SU-DHL-6 (cell line): Measurements from ENCODE around the gene GIPC1.
A peak's percentile ranks its signal among the peaks of the same experiment; 100 is the strongest.

Experiments
- H2AFZ ChIP-seq: fragments of 200-600 bp; sonication (generic); 2 replicates; pipeline ENCODE4 v1.6.1; 2014; ENCODE audit warnings: low read depth, mild to moderate bottlenecking, moderate library complexity, mixed read lengths, antibody characterized with exemption, low read length; ENCODE audit not compliant: severe bottlenecking
- H3F3A ChIP-seq: fragments of 200-600 bp; shearing (Covaris generic); 2 replicates; pipeline ENCODE4 v1.6.0; 2016; ENCODE audit warnings: antibody characterized with exemption, mild to moderate bottlenecking; ENCODE audit not compliant: insufficient read depth
- H3K27ac ChIP-seq: fragments of 200-600 bp; sonication (generic); 2 replicates; pipeline ENCODE4 v1.5.1; 2016; ENCODE audit warnings: low read depth, mild to moderate bottlenecking, low read length, moderate library complexity, mixed read lengths
- H3K27me3 ChIP-seq: fragments of 200-600 bp; sonication (generic), shearing (Covaris generic); 2 replicates; pipeline ENCODE4 v1.6.0; 2014; ENCODE audit warnings: mild to moderate bottlenecking, low read length
- H3K36me3 ChIP-seq: fragments of 200-600 bp; sonication (generic); 2 replicates; pipeline ENCODE4 v1.6.1; 2014; ENCODE audit warnings: mild to moderate bottlenecking, low read length, mixed read lengths
- H3K4me2 ChIP-seq: fragments of 300-600, 200-600 bp; shearing (Covaris generic), sonication (generic); 2 replicates; pipeline ENCODE4 v1.6.0; 2014; ENCODE audit warnings: low read length, low read depth, mild to moderate bottlenecking; ENCODE audit not compliant: poor library complexity, severe bottlenecking
- H3K4me3 ChIP-seq: fragments of 200-600 bp; sonication (generic); 2 replicates; pipeline ENCODE4 v1.5.1; 2014; ENCODE audit warnings: antibody characterized with exemption, low read length, mild to moderate bottlenecking, mixed read lengths; ENCODE audit not compliant: insufficient read depth, poor library complexity, severe bottlenecking
- H3K79me2 ChIP-seq: fragments of 200-600 bp; sonication (generic); 2 replicates; pipeline ENCODE4 v1.6.1; 2014; ENCODE audit warnings: mild to moderate bottlenecking, low read length, moderate library complexity; ENCODE audit not compliant: insufficient read depth
- H3K9ac ChIP-seq: fragments of 200-600 bp; sonication (generic); 2 replicates; pipeline ENCODE4 v1.7.0; 2014; ENCODE audit warnings: mild to moderate bottlenecking, low read length
- H3K9me2 ChIP-seq: fragments of 200-600 bp; sonication (generic); replicated peaks from 2 replicates; pipeline ENCODE4 v1.6.1; 2014; ENCODE audit warnings: low read length; ENCODE audit not compliant: insufficient read depth
- H3K9me3 ChIP-seq: fragments of 200-600 bp; sonication (generic); 2 replicates; pipeline ENCODE4 v1.6.1; 2014; ENCODE audit warnings: low read length, mixed read lengths; ENCODE audit not compliant: insufficient read depth
- H4K20me1 ChIP-seq: fragments of 200-600 bp; sonication (generic); 2 replicates; pipeline ENCODE4 v1.6.1; 2014; ENCODE audit warnings: low read depth, mild to moderate bottlenecking, antibody characterized with exemption, low read length, moderate library complexity, mixed read lengths
- EZH2phosphoT487 ChIP-seq: fragments of 200-600 bp; sonication (generic), shearing (Covaris generic); conservative IDR thresholded peaks from 2 replicates; pipeline ENCODE4 v1.6.1; 2018; ENCODE audit warnings: mild to moderate bottlenecking, antibody characterized with exemption, low read length, moderate library complexity, mixed read lengths
- TF ChIP-seq, protein P1 (sequence below): fragments of 200-600 bp; sonication (generic); IDR thresholded peaks from one replicate; pipeline ENCODE4 v1.5.1; 2017; ENCODE audit warnings: antibody characterized with exemption, mild to moderate bottlenecking, low read length, moderate library complexity; ENCODE audit not compliant: insufficient read depth, poor library complexity, severe bottlenecking

GIPC1 gene

GRCh38 chr19:14497228-14497921 is 1.4 kb upstream of the GIPC1 start:
- Histone ChIP-seq H3K4me3 (no peak overlapping the region), H2AFZ (no peak overlapping the region), H3F3A (no peaks in the 10 kb centered on the region), H3K27me3 (no peaks in the 10 kb centered on the region), H3K9ac (no peak overlapping the region), H3K27ac (no peak overlapping the region), H3K4me2 (no peak overlapping the region), H3K9me3 (no peaks in the 10 kb centered on the region), H3K36me3 (no peaks in the 10 kb centered on the region), H4K20me1 (no peaks in the 10 kb centered on the region), H3K79me2 (no peaks in the 10 kb centered on the region), H3K9me2 (no peaks in the 10 kb centered on the region)
- TF ChIP-seq, protein P1, sequence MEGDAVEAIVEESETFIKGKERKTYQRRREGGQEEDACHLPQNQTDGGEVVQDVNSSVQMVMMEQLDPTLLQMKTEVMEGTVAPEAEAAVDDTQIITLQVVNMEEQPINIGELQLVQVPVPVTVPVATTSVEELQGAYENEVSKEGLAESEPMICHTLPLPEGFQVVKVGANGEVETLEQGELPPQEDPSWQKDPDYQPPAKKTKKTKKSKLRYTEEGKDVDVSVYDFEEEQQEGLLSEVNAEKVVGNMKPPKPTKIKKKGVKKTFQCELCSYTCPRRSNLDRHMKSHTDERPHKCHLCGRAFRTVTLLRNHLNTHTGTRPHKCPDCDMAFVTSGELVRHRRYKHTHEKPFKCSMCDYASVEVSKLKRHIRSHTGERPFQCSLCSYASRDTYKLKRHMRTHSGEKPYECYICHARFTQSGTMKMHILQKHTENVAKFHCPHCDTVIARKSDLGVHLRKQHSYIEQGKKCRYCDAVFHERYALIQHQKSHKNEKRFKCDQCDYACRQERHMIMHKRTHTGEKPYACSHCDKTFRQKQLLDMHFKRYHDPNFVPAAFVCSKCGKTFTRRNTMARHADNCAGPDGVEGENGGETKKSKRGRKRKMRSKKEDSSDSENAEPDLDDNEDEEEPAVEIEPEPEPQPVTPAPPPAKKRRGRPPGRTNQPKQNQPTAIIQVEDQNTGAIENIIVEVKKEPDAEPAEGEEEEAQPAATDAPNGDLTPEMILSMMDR: no peak
- no peak for TF ChIP-seq EZH2phosphoT487

DNA sequence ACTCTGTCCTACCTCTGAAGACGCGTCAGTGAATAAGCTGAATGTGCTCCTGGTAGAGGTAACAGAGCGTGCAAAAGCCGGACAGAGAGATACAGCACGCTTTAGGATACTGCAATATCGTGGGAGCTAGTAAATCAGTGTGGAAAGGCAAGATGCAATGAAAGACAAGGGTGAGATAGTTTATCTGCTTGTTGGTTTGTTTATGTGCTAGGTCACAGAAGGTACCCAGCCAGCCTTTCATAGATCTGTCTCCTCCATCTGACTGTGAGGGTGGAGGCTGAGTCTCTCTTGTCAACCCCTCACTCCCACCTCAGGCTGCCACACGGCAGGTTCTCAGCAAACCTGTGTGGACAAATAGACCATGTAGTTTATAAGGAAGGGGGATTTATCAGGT is 904 bp upstream of the GIPC1 start:
- no peak overlapping the region for H2AFZ ChIP-seq
- peak overlapping the region; percentile 57 for H3K4me2 ChIP-seq
- no peaks in the 10 kb centered on the region for H3K9me3 ChIP-seq
- no peaks in the 10 kb centered on the region for H3K27me3 ChIP-seq
- no peak overlapping the region for H3K27ac ChIP-seq
- H3K79me2 ChIP-seq: no peaks in the 10 kb centered on the region
- no peaks in the 10 kb centered on the region for H3K9me2 ChIP-seq
- no peaks in the 10 kb centered on the region for H3F3A ChIP-seq
- no peaks in the 10 kb centered on the region for H3K36me3 ChIP-seq
- peak overlapping the region; percentile 55 for H3K4me3 ChIP-seq
- TF ChIP-seq, protein P1: no peak
- no peak for TF ChIP-seq EZH2phosphoT487
- no peak overlapping the region for H3K9ac ChIP-seq
- no peaks in the 10 kb centered on the region for H4K20me1 ChIP-seq

DNA sequence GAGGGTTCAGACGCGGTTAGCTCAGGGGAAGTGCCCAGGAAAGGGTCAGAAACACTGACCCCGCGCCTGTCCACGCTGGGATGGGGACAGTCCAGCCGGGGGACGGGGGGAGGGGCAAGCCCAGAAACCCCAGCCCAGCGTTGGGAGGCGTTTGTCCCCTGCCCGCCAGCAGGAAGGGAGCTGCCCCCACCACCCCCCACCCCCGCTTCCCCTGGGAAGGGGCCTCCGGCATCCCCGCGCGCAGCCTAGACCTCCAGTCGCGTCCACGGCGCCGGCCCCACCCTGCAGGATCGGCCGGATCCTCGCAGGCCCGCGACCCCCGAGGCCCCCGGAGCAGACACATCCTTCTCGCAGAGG is 277 bp downstream of the GIPC1 start:
- TF ChIP-seq, protein P1: no peak
- no peak for TF ChIP-seq EZH2phosphoT487
- no peaks in the 10 kb centered on the region for H3K9me3 ChIP-seq
- H3K27me3 ChIP-seq: no peaks in the 10 kb centered on the region
- H4K20me1 ChIP-seq: no peaks in the 10 kb centered on the region
- H3K79me2 ChIP-seq: no peaks in the 10 kb centered on the region
- no peaks in the 10 kb centered on the region for H3K36me3 ChIP-seq
- no peaks in the 10 kb centered on the region for H3F3A ChIP-seq
- no peak overlapping the region for H2AFZ ChIP-seq
- peak overlapping the region; percentile 55 for H3K4me3 ChIP-seq
- peak overlapping the region; percentile 57 for H3K4me2 ChIP-seq
- H3K9me2 ChIP-seq: no peaks in the 10 kb centered on the region
- H3K9ac ChIP-seq: peak overlapping the region; percentile 40
- H3K27ac ChIP-seq: no peak overlapping the region
